ENCODE results near the gene CTNNA3. TPM values are rescaled to one million over a fixed set of nuclear protein-coding genes. Genes with fewer than 3 reads are reported as not detected.

Gene CTNNA3
- total RNA-seq, 6 donors from 2014 or later: 0.20 to 2.0 TPM; not detected in 4

GRCh38 chr10:66586897-66587679 lies 1108.9 kb downstream of the CTNNA3 start:
- peak in 1 of 2 donors; percentile 59 for ATAC-seq (ENCODE audit: low FRiP score in 2 of 2)

DNA sequence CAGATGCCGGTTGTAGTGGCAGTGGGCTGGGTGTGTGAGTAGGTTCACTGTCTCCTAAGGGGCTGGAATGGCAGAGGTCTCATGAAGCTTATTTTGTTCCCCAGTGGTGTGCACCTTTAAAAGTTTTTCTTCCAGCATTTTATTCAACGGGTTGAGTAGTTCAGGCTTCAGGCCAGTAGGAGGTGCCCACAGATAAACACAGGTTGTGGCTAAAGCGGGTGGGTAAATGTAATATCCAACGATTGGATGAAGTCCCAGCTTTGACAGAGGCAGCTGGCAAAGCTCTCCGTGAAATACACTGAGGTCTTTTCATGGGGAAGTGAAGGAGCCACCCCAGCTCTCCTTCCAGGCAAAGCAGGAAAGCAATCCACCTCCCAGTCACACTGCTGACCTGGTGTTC lies 1109.9 kb downstream of the CTNNA3 start:
- no peaks in the 10 kb centered on the region for H3K9me3 ChIP-seq
- ATAC-seq (ENCODE audit: low FRiP score in 2 of 2): no peak
- DNase-seq: no peak
- TF ChIP-seq CTCF (IDR thresholded peaks at IDR 0.05) (no peak), EP300 (IDR thresholded peaks at IDR 0.05) (no peak), POLR2AphosphoS5 (IDR thresholded peaks at IDR 0.05) (no peak), POLR2A (IDR thresholded peaks at IDR 0.05) (no peak)
- WGBS, 2 donors: 59 to 72% methylated on average over 4 to 5 of the region's 5 CpGs
- H3K36me3 ChIP-seq: no peaks in the 10 kb centered on the region
- H3K4me3 ChIP-seq: no peak overlapping the region
- no peaks in the 10 kb centered on the region for H3K4me1 ChIP-seq
- no peaks in the 10 kb centered on the region for H3K27me3 ChIP-seq
- no peak overlapping the region for H3K27ac ChIP-seq

More at GRCh38 chr10:66586897-66587679, 1108.9 kb downstream of the CTNNA3 start:
- Histone ChIP-seq H3K9me3 (no peaks in the 10 kb centered on the region), H3K27ac (no peak overlapping the region), H3K36me3 (no peaks in the 10 kb centered on the region), H3K4me1 (no peaks in the 10 kb centered on the region), H3K4me3 (no peak overlapping the region), H3K27me3 (no peaks in the 10 kb centered on the region)
- no peak for TF ChIP-seq CTCF (IDR thresholded peaks at IDR 0.05)
- no peak for TF ChIP-seq POLR2A (IDR thresholded peaks at IDR 0.05)
- TF ChIP-seq EP300 (IDR thresholded peaks at IDR 0.05): no peak
- no peak for DNase-seq
- 79 to 94% methylated on average over 2 to 4 of the region's 4 CpGs for WGBS, 2 donors

GRCh38 chr10:66575251-66575855 lies 1120.6 kb downstream of the CTNNA3 start:
- WGBS, 2 donors: 84 to 96% methylated on average over 2 of the region's 2 CpGs
- H3K36me3 ChIP-seq: no peaks in the 10 kb centered on the region
- H3K4me3 ChIP-seq: no peak overlapping the region
- no peak overlapping the region for H3K27ac ChIP-seq
- no peaks in the 10 kb centered on the region for H3K4me1 ChIP-seq
- no peak for DNase-seq
- ATAC-seq (ENCODE audit: low FRiP score in 2 of 2): no peak
- TF ChIP-seq POLR2A (IDR thresholded peaks at IDR 0.05) (no peak), POLR2AphosphoS5 (IDR thresholded peaks at IDR 0.05) (no peak), CTCF (IDR thresholded peaks at IDR 0.05) (no peak)
- no peaks in the 10 kb centered on the region for H3K9me3 ChIP-seq
- H3K27me3 ChIP-seq: no peaks in the 10 kb centered on the region

DNA sequence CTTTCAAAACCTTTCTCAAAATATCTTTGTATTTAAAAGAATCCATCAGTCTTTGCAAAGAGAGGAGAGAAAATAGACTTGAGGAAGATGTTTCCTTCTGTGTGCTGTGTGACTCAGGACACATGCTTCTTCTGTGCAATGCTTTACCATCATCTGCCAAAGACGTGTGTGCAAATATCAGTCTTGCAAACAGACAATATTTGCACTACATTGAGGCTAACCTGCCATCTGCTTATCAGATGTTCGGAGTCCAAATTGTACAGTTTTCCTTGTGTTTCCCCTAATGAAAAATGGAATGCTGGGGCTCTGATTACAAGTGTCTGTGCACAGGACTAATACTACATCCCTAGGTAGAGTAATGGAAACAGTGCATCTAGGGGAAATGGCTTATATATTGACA lies 1123.3 kb downstream of the CTNNA3 start:
- H3K9me3 ChIP-seq: no peaks in the 10 kb centered on the region
- H3K4me3 ChIP-seq: no peak overlapping the region
- WGBS, 2 donors: 65 to 74% methylated on average over 2 of the region's 2 CpGs
- H3K4me1 ChIP-seq: no peaks in the 10 kb centered on the region
- H3K27ac ChIP-seq: no peak overlapping the region
- TF ChIP-seq EP300 (IDR thresholded peaks at IDR 0.05): no peak
- TF ChIP-seq CTCF (IDR thresholded peaks at IDR 0.05): no peak
- TF ChIP-seq POLR2AphosphoS5 (IDR thresholded peaks at IDR 0.05): no peak
- TF ChIP-seq POLR2A (IDR thresholded peaks at IDR 0.05): no peak
- ATAC-seq (ENCODE audit: low FRiP score in 2 of 2) (no peak), DNase-seq (no peak)
- no peaks in the 10 kb centered on the region for H3K36me3 ChIP-seq
- H3K27me3 ChIP-seq: no peaks in the 10 kb centered on the region

All from upper lobe of left lung (tissue), 6 donors.